Measurements from ENCODE around the gene C12orf50. TPM values are rescaled to one million over a fixed set of nuclear protein-coding genes. Genes with fewer than 3 reads are reported as not detected.
"Not testable (repeated sequence)": the region's sequence is repeated elsewhere in the genome, so short reads cannot be mapped to it uniquely, and the experiment has no call there.

The C12orf50 gene
- total RNA-seq, 1 donor from 2014 or later = 0.12 TPM

DNA sequence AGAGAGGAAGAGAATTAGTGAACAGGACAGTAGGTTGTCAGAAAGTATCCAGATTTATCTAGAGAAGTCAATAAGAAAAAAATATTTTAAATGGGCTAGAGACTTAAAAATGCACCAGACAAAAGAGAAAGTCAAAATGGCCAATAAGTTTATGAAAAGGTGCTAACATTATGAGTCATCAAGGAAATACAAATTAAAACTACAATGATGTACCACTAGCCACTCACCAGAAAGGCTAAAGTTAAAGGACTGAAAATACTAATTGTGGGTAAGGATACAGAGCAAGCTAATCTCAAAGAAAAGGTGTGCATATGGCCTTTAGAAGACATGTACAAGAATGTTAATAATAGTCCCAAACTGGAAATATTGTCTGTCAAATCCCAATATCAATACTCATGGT, 37.7 kb downstream of the C12orf50 start:
- no peak for DNase-seq (ENCODE audit: extremely low read depth, low read depth, low spot score)

DNA sequence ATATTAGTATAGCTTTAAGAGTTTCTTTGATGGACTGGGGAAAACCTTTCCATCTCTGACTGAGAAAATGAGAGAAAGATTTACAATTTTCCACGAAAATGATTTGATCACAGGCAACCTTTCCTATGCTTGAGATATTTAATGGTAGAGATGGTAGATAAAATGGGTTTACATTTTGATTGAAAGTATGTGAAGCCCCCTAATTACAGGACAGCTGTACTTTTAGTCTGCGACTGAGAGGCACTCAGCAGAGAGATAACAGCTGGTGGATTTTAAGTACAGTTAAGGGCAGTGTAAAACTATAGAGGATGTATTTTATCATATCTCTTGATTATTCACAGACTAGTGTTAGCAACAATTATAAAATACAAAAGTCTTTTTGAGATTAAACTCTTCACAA, 40.7 kb downstream of the C12orf50 start:
- DNase-seq (ENCODE audit: extremely low read depth, low read depth, low spot score) = no peak

DNA sequence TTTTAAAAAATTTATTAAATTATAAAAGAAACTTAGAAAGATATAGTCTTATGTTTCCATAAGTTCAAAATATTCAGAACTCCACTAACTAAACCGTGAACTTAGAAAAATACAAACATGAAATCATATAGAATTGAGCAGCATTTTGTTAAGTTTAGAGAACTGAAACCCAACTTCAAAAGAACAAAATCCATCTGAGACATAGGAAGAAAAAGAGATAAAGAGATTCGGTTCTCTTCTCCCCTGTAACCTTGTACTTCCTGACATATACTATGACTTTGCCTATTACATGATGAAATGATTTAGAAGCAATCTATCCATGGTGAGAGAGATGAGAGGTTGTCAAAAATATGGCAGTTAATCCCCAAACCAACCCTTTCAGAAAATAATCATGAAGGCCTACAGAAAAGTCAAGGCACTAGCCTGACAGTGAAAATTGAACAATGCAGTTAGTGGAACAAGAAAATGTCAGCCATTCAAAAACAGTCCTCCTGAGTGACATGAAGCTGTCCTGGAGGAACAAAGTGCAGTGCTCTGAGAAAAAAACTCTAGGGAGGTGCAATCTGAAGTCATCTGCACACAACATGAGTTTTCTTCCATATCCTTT, 44.0 kb downstream of the C12orf50 start:
- no peak for DNase-seq (ENCODE audit: extremely low read depth, low read depth, low spot score)

DNA sequence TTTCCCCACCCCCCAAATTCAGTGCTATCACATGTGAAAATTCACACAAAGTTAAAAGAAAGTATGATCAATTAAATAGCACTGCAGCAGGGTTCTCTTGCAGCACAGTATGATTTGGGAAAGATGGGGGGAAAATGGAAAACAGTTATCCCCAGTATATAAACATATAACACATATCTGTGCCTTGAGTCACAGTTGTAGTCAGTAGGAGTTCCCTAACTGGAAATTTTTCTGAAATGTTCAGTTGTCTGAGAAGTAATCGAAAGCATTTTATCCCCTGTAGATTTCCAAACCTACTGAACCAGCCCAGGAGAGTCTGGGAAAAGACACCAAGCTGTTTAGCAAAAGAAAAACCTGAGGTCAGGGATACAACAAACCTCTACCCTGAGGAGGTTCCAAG, 47.0 kb downstream of the C12orf50 start:
- DNase-seq (ENCODE audit: extremely low read depth, low read depth, low spot score) = no peak

DNA sequence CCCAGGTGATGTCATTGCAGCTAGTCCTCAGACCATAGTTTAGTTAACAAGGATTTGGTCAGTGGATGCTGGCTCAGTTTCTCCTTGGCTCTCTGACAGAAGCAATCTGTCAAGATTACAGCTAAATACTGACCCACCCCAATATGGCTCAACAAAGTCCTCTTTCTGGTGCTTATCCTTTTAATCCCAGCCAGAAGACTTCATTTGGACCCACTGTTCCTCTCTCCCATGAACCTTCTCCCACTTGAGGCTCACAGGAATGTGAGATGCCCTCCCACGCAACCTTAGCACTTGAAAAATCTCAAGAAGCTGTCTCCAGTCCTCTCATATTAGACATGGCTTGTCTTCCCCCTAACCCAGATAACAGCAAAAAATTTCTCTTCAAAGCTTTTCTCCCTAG, 47.7 kb downstream of the C12orf50 start:
- DNase-seq (ENCODE audit: extremely low read depth, low read depth, low spot score) = no peak

DNA sequence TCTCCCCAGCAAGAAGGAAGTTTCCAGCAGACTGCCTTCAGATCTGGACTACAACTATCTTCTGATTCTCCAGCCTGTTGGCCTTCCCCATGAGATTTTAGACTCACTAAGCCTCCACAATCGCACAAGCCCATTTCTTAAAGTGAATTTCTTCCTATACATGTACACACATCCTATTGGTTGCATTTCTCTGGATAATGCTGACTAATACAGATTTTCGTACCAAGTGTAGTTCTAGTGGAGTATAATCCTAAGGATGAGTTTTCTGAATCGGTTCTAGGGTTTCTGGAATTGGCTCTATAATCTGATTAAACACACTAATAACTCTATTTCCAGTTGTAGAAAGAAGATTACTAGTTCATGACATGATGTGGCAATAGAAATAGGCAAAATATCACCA, 53.3 kb downstream of the C12orf50 start:
- no peak for DNase-seq (ENCODE audit: extremely low read depth, low read depth, low spot score)

DNA sequence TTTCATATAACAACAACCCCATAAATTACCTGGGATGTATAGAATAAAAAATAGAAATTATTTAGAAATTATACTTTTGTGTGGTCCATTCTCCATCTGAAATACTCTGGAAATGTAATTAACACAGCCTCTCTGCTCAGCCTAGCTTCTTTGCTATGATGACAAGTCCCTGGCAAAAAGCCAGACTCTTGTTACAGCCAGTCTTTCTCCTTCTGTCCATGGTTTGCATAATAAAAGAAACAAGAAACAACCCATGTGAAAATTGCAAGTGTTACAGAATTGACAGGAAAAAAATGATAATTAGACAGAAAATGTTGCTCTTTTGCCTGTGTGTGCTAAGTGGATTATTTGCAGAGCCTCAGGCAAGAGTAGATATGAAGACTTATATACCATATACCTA, 61.3 kb downstream of the C12orf50 start:
- no peak for DNase-seq (ENCODE audit: extremely low read depth, low read depth, low spot score)

DNA sequence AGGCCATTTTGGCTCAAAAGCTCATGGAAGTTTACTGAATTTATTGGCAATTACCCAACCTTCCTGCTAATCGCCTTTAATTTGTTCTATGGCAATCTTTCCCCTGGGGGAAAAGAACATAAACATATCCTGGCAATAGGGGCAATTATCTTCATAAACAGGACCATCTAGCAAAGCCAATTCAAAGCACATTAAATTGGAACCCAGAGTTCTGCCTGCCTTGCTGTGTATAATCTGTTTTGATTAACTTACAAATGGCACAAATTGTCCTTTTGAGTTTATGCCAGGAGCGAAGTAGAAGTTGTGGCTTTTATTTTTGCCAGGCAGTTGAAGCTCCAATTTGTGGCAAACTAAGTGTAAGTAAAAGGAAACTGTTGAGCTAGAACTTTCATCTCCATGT, 68.6 kb downstream of the C12orf50 start:
- no peak for DNase-seq (ENCODE audit: extremely low read depth, low read depth, low spot score)

DNA sequence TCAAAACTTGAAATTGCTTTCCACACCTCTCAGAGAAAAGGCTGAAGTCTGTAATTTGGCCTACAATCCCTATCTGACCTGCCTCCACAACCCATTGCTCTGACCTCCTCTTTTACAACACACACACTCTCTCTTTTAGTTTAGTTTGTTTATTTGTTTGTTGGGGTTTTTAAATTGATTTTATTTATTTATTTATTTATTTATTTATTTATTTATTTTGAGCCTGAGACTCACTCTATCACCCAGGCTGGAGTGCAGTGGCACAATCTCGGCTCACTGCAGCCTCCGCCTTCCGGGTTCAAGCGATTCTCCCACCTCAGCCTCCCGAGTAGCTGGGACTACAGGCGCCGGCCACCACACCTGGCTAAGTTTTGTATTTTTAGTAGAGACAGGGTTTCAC, 75.2 kb downstream of the C12orf50 start:
- DNase-seq (ENCODE audit: extremely low read depth, low read depth, low spot score) = not testable (repeated sequence)

DNA sequence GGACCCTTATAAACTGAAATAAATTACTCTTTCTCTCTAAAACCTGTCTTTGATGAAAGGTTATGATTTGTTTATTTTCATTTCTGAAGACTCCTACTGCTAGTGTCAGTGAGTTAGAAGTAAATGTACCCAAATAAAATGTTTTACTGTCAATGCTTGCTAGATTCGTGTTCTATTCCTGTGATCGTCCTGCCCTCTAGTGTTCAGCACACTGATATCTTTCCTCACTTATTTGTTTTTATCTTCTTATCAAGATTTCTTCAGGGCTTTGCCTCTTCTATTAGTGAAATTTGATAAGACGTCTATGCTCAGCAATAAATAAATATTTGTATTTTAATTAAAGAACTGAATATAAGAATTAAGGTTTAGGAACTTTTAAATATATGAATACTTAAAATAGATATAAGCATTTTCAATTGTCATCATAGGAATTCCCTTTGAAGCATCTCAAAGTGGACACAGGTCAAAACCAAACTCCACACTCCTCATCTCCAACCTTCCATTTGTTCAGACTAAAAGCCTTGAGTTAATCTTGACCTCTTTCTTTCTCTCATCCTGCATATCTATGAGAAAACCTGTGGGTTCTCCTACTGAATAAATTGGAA, 75.8 kb downstream of the C12orf50 start:
- peak; percentile 16 for DNase-seq (ENCODE audit: extremely low read depth, low read depth, low spot score)

DNA sequence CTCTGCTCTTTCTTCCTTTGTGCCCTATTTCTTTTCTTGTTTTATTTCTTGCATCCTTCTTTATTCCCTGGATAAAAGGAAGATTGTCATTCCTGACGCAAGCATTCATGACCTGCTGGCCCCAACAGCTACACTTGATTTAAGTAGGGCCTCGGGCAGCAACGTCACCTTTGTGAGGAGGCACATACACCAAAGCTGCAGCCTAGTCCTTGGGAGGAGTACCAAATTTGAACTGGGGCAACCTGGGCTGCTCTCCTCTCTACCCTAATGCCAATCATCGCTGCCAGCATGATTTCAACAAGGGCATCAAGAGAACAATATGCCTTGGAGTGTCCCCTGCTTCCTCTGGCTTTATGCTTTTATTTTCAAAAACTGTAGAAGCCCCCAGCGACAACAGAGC, 76.4 kb downstream of the C12orf50 start:
- no peak for DNase-seq (ENCODE audit: extremely low read depth, low read depth, low spot score)

DNA sequence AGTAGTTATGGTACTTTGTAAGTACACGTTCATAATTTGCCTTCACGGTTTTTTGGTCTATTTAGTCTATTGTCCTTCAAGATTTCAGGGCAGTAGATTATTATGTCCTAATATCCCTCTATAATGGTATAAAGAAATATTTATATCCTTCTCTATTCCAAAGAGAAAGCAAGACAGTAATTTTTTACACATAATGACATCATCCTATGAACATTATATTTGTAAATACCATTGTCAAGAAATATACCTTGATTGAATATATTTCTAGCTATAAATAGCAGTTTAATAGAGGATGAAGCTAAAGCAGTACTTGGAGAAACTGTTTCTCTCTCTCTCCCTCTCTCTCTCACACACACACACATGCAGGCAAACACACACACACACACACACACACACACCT, 77.0 kb downstream of the C12orf50 start:
- DNase-seq (ENCODE audit: extremely low read depth, low read depth, low spot score) = no peak

DNA sequence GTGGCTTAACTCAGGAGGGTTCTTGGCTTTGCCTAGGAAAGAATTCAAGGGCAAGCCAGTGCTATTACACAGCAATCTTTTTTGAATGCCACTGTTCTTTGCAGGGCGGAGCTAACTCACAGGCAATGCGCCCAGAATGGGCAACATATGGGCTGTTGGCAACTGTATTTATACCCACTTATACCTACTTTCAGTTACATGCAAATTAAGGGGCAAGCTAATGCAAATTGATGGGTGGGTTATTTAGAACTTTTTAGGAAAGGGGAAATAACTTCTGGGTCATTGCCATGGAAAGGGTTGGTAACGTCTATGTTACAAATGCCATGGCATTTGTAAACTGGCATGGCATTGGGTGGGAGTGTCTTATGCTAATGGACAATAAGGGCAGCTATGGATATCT, 85.4 kb downstream of the C12orf50 start:
- no peak for DNase-seq (ENCODE audit: extremely low read depth, low read depth, low spot score)

DNA sequence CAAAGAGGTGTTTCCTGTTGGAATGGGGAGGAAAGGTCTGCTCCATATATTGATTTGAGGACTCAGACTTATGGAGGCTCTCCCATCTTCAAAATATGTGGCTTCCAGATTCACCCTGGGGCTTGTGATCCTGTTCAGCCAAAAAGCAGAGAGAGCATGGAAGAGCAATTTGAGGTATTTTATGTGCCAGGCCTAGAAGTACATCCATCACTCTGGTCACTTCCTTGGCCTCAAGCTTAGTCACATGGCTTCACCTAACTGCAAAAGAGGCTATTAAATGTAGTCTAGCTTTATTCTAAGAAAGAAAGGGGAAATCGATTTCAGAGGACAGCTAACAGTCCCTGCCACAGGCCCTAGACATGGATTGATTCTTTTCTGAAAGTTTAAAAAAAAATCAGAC, 86.2 kb downstream of the C12orf50 start:
- DNase-seq (ENCODE audit: extremely low read depth, low read depth, low spot score) = no peak

DNA sequence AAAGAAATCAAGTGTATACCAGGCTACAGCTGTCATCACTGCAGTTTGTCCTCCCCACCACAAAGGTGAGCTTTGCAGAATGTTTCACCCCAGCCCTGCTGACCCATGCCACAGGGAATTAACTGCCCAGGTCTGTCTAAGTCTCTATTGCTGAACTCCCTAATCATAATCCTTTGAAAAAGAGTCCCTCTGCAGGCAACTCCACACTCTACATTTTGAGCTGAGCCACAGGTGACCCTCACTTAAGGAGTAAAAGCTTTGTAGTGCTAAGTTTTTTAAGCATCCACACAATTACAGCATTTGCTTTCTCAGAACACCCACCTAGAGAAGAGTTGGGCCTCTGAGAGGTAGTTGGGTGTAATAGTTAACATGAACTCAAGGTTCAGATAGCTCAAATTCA, 90.0 kb downstream of the C12orf50 start:
- DNase-seq (ENCODE audit: extremely low read depth, low read depth, low spot score) = no peak

DNA sequence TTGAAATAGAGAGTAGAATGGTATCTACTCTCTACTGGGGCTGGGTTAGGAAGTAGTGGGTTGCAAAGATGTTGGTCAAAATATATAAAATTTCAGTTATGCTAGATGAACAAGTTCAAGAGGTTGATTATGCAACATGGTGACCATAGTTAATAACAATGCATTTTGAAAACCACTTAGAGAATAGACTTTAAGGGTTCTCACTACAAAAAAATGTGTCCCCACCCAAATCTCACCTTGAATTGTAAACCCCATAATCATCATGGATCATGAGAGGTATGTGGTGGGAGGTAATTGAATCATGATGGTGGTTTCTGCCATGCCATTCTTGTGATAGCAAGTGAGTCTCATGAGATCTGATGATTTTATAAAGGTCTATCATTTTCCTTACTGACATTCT, 94.0 kb downstream of the C12orf50 start:
- DNase-seq (ENCODE audit: extremely low read depth, low read depth, low spot score) = no peak

DNA sequence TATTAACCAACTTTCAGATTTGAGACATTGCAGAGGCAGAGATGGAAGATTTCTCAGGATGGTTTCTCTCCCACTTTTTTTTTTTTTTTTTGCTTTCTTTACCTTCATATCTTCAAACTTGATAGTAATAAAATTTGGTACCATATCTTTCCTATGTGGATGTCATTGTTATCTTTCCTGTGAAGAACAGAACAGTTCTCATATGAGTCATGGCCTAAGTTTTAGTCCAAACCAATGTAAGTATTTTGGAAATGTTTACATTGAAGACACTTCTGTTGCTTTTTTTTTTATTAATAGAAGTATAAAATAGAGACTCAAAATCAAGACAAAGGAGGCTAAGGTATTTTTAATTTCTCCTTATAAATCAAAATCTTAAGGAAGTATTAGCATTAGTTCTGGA, 95.2 kb downstream of the C12orf50 start:
- DNase-seq (ENCODE audit: extremely low read depth, low read depth, low spot score) = no peak

DNA sequence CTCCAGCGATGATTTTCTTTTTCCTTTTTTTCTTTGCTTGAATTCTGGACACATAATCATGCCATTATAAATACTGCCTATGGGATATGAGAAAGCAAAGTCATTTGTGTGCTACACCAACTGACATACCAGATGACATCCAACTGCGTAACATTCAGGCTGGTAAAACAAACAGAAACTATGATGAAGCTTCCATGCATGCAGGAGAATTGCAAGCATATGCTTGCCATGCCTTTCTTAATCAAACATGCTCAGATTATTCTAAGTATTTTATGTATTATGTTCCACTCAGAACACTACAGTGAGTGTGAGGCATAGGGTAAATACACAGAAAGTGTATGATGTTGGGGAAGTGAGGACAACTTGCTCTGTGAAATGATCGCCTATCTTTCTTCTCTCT, 97.4 kb downstream of the C12orf50 start:
- DNase-seq (ENCODE audit: extremely low read depth, low read depth, low spot score) = no peak

DNA sequence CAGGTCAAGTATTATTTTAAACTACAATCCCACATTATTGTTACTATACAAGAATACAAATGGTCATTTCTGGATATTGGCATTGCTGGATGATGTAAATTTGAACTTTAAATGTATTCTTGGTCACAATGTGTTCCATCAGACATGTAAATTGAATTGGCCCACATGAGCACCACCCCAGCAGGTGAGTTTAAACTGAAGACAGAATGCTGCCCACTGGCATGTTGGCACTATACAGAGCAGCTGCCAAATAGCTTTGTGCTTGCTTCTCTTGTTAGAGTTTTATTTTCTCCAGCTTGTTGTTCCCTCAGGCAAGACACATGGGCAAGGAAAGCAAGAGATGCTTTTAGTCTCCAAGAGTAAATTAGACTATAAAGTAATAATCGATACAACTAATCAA, 98.6 kb downstream of the C12orf50 start:
- no peak for DNase-seq (ENCODE audit: extremely low read depth, low read depth, low spot score)

Data from glomerular endothelial cell (primary cell).